ENCODE data around the gene SMIM30.

The SMIM30 gene

GRCh38 chr7:113113912-113114311 lies 4.4 kb downstream of the SMIM30 start:
- no peaks in the 10 kb centered on the region for H3K36me3 ChIP-seq (ENCODE audit: control insufficient read depth, insufficient read depth, low read length)
- H3K4me3 ChIP-seq (ENCODE audit: insufficient read depth, low read depth, low read length) = no peak overlapping the region
- H3K27ac ChIP-seq (ENCODE audit: insufficient read depth, low read depth, low read length, poor library complexity, severe bottlenecking) = no peak overlapping the region
- peaks cover 2% of the 10 kb centered on the region for H3K27me3 ChIP-seq (ENCODE audit: control insufficient read depth, insufficient read depth, low read length, poor library complexity, severe bottlenecking)
- no peaks in the 10 kb centered on the region for H3K4me1 ChIP-seq (ENCODE audit: control insufficient read depth, insufficient read depth, low read length)
- 82% methylated on average over 1 of the region's 2 CpGs; no CpG with 5 or more reads in 1 of the 2 experiments for WGBS, 2 experiments
- no peaks in the 10 kb centered on the region for H3K9me3 ChIP-seq (ENCODE audit: control insufficient read depth, low read length)

DNA sequence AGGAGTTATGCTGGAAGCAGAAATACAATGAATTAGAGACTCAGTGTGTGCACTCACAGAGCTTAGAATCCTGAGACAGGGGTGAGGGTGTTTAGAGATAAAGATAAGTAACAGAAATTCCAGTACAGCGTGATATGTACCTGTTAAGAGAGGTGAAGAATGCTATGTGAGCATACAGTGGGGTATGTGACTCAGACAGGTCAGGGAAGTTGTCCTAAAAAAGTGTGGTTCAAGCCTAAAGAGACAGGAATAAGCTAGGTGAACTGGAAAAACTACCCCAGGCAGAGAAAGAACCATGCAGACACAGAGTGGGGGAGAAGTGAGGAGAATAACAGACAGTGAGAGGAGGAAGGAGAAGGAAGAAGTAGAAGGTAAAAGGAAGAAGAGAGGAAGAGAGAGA lies 8.6 kb downstream of the SMIM30 start:
- WGBS, 2 experiments = 95 to 97% methylated on average over 1 of the region's 1 CpG
- no peaks in the 10 kb centered on the region for H3K27me3 ChIP-seq (ENCODE audit: control insufficient read depth, insufficient read depth, low read length, poor library complexity, severe bottlenecking)
- H3K27ac ChIP-seq (ENCODE audit: insufficient read depth, low read depth, low read length, poor library complexity, severe bottlenecking) = no peak overlapping the region
- H3K36me3 ChIP-seq (ENCODE audit: control insufficient read depth, insufficient read depth, low read length) = no peaks in the 10 kb centered on the region
- H3K4me1 ChIP-seq (ENCODE audit: control insufficient read depth, insufficient read depth, low read length) = no peaks in the 10 kb centered on the region
- H3K4me3 ChIP-seq (ENCODE audit: insufficient read depth, low read depth, low read length) = no peak overlapping the region
- no peaks in the 10 kb centered on the region for H3K9me3 ChIP-seq (ENCODE audit: control insufficient read depth, low read length)

DNA sequence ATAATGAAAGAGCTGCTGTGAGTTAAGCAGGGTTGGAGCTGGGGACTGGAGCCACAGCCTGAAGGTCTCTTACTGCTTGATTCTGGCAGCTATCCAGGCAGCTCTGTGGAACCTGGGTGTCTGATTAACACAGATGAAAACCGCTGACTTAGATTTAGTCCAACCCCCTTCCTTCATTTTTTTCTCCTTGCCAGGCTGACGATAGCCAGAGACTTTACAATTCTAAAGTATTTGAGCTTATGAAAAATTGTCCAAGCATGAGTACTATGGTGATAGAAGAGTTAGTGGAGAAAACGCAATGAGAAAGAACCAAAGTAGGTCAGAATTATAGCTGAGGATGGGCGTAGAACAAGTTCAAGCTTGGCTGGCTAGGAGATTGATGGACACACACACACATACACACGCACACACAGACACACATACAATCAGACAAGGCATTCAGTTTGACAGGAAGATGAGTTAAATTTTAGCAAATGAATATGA lies 18.2 kb downstream of the SMIM30 start:
- Histone ChIP-seq H3K27me3 (ENCODE audit: control insufficient read depth, insufficient read depth, low read length, poor library complexity, severe bottlenecking) (no peaks in the 10 kb centered on the region), H3K4me1 (ENCODE audit: control insufficient read depth, insufficient read depth, low read length) (no peaks in the 10 kb centered on the region), H3K36me3 (ENCODE audit: control insufficient read depth, insufficient read depth, low read length) (no peaks in the 10 kb centered on the region), H3K9me3 (ENCODE audit: control insufficient read depth, low read length) (no peaks in the 10 kb centered on the region), H3K4me3 (ENCODE audit: insufficient read depth, low read depth, low read length) (no peak overlapping the region), H3K27ac (ENCODE audit: insufficient read depth, low read depth, low read length, poor library complexity, severe bottlenecking) (no peak overlapping the region)
- WGBS, 2 experiments = 80 to 88% methylated on average over 5 of the region's 5 CpGs

GRCh38 chr7:113099284-113099919 lies 19.0 kb downstream of the SMIM30 start:
- Histone ChIP-seq H3K27ac (ENCODE audit: insufficient read depth, low read depth, low read length, poor library complexity, severe bottlenecking) (no peak overlapping the region), H3K36me3 (ENCODE audit: control insufficient read depth, insufficient read depth, low read length) (no peaks in the 10 kb centered on the region), H3K4me3 (ENCODE audit: insufficient read depth, low read depth, low read length) (no peak overlapping the region), H3K4me1 (ENCODE audit: control insufficient read depth, insufficient read depth, low read length) (no peaks in the 10 kb centered on the region), H3K27me3 (ENCODE audit: control insufficient read depth, insufficient read depth, low read length, poor library complexity, severe bottlenecking) (no peaks in the 10 kb centered on the region), H3K9me3 (ENCODE audit: control insufficient read depth, low read length) (no peaks in the 10 kb centered on the region)
- WGBS, 2 experiments = 81 to 83% methylated on average over 2 to 3 of the region's 3 CpGs

DNA sequence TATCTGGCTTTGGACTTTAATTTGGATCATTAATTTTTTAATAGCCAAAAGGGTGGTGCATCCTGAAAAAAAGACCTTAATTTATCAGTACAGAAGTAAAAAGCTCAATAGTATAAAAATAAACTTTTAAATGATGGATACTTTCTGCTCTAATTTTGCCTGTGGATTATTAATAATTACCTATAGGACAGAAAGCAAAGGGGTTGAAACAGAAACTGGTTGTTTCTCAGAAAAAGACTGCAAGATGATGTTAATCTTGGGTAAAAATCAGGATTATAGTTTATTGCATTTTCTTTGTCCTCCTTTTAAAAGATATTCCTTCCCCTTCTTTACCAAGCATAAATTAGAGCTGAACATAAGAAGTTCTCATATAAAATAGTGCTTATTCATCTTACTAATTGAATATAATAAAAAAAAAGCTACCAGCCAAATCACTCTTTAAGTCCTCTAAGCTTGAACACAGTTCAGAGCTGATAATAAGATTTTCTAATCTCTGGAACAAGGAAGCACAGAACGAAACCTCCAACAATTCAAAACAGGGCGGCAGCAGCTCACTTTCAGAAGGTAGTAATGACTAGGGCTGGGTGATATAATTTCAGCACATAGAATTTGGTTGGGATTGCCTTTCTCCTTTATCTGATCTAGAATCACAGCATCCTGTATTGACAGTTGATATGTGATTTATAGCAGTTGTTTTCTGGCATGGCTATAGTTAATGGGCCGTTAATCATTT lies 23.7 kb downstream of the SMIM30 start:
- Histone ChIP-seq H3K4me3 (ENCODE audit: insufficient read depth, low read depth, low read length) (no peak overlapping the region), H3K27ac (ENCODE audit: insufficient read depth, low read depth, low read length, poor library complexity, severe bottlenecking) (no peak overlapping the region), H3K36me3 (ENCODE audit: control insufficient read depth, insufficient read depth, low read length) (no peaks in the 10 kb centered on the region), H3K4me1 (ENCODE audit: control insufficient read depth, insufficient read depth, low read length) (no peaks in the 10 kb centered on the region), H3K9me3 (ENCODE audit: control insufficient read depth, low read length) (no peaks in the 10 kb centered on the region), H3K27me3 (ENCODE audit: control insufficient read depth, insufficient read depth, low read length, poor library complexity, severe bottlenecking) (no peaks in the 10 kb centered on the region)
- 88 to 100% methylated on average over 3 of the region's 3 CpGs for WGBS, 2 experiments

DNA sequence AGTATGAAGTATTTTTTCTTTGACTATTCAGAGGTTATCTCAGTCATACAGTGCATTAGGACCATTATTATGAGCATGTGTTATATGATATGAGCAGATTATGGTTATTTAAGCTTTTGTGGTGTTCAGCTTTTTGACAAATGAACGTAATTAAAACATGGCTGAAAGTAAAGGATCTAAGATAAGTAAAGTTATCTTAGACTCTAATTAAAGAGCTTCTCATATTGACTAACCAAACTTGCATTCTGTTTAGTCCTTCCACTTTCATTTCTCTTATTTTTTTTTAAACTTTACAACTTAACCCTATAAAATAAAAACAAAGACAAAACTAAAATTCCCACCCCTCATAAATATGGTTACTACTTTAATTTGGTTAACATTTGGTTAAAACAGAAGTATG lies 24.8 kb downstream of the SMIM30 start:
- WGBS, 2 experiments = 100% methylated on average over 1 of the region's 1 CpG
- Histone ChIP-seq H3K27me3 (ENCODE audit: control insufficient read depth, insufficient read depth, low read length, poor library complexity, severe bottlenecking) (no peaks in the 10 kb centered on the region), H3K36me3 (ENCODE audit: control insufficient read depth, insufficient read depth, low read length) (no peaks in the 10 kb centered on the region), H3K4me3 (ENCODE audit: insufficient read depth, low read depth, low read length) (no peak overlapping the region), H3K4me1 (ENCODE audit: control insufficient read depth, insufficient read depth, low read length) (no peaks in the 10 kb centered on the region), H3K9me3 (ENCODE audit: control insufficient read depth, low read length) (no peaks in the 10 kb centered on the region), H3K27ac (ENCODE audit: insufficient read depth, low read depth, low read length, poor library complexity, severe bottlenecking) (no peak overlapping the region)

DNA sequence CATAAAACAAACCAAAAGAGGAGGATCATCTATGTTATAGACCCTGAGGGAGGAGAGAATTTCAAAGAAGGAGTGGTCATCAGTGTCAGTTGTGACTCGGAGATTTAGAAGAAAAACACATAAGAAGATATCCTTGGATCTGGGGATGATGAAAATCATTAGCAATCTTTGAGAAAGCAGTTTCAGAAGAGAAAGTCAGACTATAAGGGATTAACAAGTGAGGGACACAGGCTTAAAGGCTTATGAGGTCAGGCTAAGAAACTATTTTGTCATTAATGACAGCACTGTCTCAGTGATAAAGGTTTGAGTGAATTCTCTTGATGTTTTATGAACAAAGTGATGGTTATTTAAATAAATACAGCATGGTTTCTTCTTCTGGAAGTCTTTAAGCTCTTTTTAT lies 25.6 kb downstream of the SMIM30 start:
- no peaks in the 10 kb centered on the region for H3K27me3 ChIP-seq (ENCODE audit: control insufficient read depth, insufficient read depth, low read length, poor library complexity, severe bottlenecking)
- 89 to 94% methylated on average over 1 of the region's 1 CpG for WGBS, 2 experiments
- no peaks in the 10 kb centered on the region for H3K9me3 ChIP-seq (ENCODE audit: control insufficient read depth, low read length)
- no peak overlapping the region for H3K27ac ChIP-seq (ENCODE audit: insufficient read depth, low read depth, low read length, poor library complexity, severe bottlenecking)
- H3K36me3 ChIP-seq (ENCODE audit: control insufficient read depth, insufficient read depth, low read length) = no peaks in the 10 kb centered on the region
- H3K4me1 ChIP-seq (ENCODE audit: control insufficient read depth, insufficient read depth, low read length) = no peaks in the 10 kb centered on the region
- H3K4me3 ChIP-seq (ENCODE audit: insufficient read depth, low read depth, low read length) = no peak overlapping the region

DNA sequence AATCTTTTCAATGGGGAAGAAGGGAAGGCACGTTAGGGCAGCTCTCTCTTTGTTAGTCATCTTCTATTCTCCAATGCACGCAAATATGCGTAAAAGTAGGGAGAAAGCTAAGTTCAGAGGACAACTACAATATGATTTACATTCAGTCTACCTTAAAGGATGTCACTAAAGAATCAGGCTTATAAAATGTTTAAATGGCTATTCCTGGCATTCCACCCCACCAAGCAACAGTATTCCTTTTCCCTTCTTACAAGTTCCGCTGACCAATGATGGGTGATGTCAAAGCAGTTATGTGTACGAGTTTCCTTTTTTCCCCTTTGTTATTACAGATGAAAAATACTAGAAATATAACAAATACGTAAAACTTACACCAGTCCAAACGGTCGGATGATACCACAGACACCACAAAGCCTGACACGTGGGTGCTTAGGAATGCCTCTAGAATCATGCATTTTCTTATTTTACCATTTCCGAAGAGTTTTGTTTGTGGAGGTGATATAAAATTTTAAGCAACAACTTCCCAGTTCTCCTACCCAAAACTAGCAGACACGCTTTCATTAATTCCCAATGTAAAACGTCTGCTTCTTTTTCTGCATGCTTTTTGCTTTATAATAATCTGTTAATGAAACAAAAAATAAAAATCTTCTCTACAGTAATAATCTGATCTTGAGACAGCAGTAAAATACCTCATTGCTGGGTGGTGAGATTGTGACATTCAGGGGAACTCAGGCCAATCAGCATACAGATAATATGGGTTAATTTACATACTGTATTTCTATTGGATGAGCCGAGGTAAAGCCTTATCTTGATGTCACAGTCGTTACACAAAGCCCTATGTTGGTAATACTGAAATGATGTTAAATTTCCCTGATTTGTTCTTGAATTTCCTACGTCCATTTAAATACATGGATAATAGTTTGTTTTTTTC lies 31.0 kb downstream of the SMIM30 start:
- peaks cover 18% of the 10 kb centered on the region for H3K4me1 ChIP-seq (ENCODE audit: control insufficient read depth, insufficient read depth, low read length)
- 74 to 91% methylated on average over 4 to 13 of the region's 15 CpGs for WGBS, 2 experiments
- H3K4me3 ChIP-seq (ENCODE audit: insufficient read depth, low read depth, low read length) = no peak overlapping the region
- H3K36me3 ChIP-seq (ENCODE audit: control insufficient read depth, insufficient read depth, low read length) = no peaks in the 10 kb centered on the region
- H3K27me3 ChIP-seq (ENCODE audit: control insufficient read depth, insufficient read depth, low read length, poor library complexity, severe bottlenecking) = no peaks in the 10 kb centered on the region
- H3K9me3 ChIP-seq (ENCODE audit: control insufficient read depth, low read length) = no peaks in the 10 kb centered on the region
- H3K27ac ChIP-seq (ENCODE audit: insufficient read depth, low read depth, low read length, poor library complexity, severe bottlenecking) = no peak overlapping the region

DNA sequence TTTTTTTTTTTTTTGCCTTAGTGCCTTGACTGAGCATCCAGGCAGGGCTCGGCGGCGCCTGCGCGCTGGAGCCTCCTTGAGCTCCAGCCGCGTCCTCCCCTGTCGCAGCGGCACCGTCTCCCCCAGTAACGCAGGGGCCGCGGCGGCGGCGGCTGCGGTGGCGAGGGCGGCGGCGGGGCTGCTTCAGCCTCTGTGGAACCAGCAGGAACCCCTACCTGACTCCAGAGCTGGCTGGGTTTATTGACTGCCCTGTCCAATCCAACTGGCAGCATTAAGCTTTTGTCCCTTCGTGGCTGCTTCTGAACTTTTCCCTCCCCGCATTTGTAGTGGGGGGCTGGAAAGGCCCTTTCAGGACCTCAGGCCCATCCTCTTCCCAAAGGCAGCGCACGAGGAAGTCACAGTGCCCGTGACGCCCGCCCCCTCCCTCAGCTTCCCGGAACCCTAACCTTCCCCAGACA lies 31.9 kb downstream of the SMIM30 start, which contains the start of gene GPR85:
TSS of gene GPR85 (minus strand) at position 397 of the 458 bp plus-strand sequence. CDS start 2,106 bp downstream, outside the sequence.
- Histone ChIP-seq H3K4me1 (ENCODE audit: control insufficient read depth, insufficient read depth, low read length) (peaks cover 18% of the 10 kb centered on the region), H3K4me3 (ENCODE audit: insufficient read depth, low read depth, low read length) (peak within 1 kb of the TSS; percentile 32), H3K27ac (ENCODE audit: insufficient read depth, low read depth, low read length, poor library complexity, severe bottlenecking) (no peak within 1 kb of the TSS), H3K36me3 (ENCODE audit: control insufficient read depth, insufficient read depth, low read length) (no peaks in the 10 kb centered on the region), H3K9me3 (ENCODE audit: control insufficient read depth, low read length) (no peaks in the 10 kb centered on the region), H3K27me3 (ENCODE audit: control insufficient read depth, insufficient read depth, low read length, poor library complexity, severe bottlenecking) (peaks cover 1% of the 10 kb centered on the region)
- 0 to 1% methylated on average over 29 of the region's 29 CpGs for WGBS, 2 experiments

Measured in ectodermal cell (in vitro differentiated cells).